Measurements from ENCODE around the gene BEST2.

BEST2 gene

DNA sequence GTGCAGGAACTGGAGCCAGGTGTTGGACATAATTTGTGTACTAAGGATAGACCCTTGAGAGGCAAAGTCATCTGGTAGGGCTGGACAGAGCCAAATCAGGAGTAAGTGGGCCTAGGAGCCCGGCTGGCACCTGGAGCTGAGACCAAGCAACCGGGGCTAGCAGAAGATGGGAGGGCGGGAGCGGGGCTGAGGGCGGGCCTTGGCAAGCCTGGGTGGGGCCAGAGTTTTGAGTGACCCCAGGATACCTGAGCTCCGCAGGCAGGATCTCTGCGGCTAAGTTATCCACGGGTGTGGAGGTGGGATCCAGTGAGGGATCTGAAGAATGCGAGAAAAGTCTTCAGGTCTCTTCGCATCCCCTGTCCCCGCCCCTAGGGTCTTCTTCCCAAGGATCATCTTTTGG lies 15.6 kb downstream of the BEST2 start:
- Histone ChIP-seq H3K4me1 (ENCODE audit: control insufficient read depth, insufficient read depth, low read length) (peaks cover 6% of the 10 kb centered on the region), H3K27ac (ENCODE audit: insufficient read depth, low read depth, low read length, poor library complexity, severe bottlenecking) (no peak overlapping the region), H3K36me3 (ENCODE audit: control insufficient read depth, insufficient read depth, low read length) (no peaks in the 10 kb centered on the region), H3K27me3 (ENCODE audit: control insufficient read depth, insufficient read depth, low read length, poor library complexity, severe bottlenecking) (peaks cover 6% of the 10 kb centered on the region), H3K9me3 (ENCODE audit: control insufficient read depth, low read length) (no peaks in the 10 kb centered on the region), H3K4me3 (ENCODE audit: insufficient read depth, low read depth, low read length) (no peak overlapping the region)
- WGBS, 2 experiments, result 88 to 89% methylated on average over 11 of the region's 11 CpGs

DNA sequence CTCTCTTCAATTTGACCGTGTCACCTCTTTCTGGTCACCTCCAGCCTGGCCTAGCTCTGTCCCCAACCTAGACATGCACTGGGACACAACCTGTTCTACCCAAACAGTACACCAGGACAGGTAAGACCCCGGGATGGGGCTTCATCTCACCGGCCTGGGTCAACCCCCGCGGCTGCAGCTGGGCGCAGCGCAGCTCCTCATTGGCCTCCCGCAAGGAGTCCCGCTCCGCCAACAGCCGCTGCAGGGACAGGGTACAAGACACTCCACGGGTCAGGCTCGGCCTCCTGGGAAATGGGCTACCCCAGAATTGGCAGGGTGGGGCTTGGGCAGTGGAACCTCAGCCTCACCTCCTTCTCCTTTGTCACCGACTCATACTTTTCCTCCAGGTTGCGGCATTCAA lies 16.1 kb downstream of the BEST2 start:
- no peak overlapping the region for H3K4me3 ChIP-seq (ENCODE audit: insufficient read depth, low read depth, low read length)

DNA sequence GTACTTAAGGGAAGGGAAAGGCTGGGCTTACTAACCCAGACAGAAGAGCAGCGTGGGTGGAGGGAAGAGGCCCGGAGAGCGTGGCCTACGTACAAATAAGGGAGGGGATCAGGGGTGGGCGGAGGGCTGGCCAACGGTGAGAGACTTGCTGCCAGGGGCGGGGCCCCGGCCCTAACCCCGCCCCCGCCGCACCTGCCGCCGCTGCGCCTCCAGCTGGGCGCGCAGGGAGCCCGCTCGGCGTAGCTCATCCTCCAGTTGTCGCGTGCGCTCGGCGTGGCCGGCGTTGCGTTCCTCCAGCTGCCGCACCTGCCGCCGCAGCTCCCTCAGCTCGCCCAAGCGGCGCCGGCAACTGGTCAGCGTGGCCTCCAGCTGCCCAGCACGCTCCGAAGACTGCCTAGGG lies 18.1 kb downstream of the BEST2 start:
- Histone ChIP-seq H3K27me3 (ENCODE audit: control insufficient read depth, insufficient read depth, low read length, poor library complexity, severe bottlenecking) (peaks cover 7% of the 10 kb centered on the region), H3K4me1 (ENCODE audit: control insufficient read depth, insufficient read depth, low read length) (peaks cover 6% of the 10 kb centered on the region), H3K27ac (ENCODE audit: insufficient read depth, low read depth, low read length, poor library complexity, severe bottlenecking) (no peak overlapping the region), H3K9me3 (ENCODE audit: control insufficient read depth, low read length) (no peaks in the 10 kb centered on the region), H3K4me3 (ENCODE audit: insufficient read depth, low read depth, low read length) (peak overlapping the region; percentile 1), H3K36me3 (ENCODE audit: control insufficient read depth, insufficient read depth, low read length) (no peaks in the 10 kb centered on the region)
- 5% methylated on average over 37 of the region's 37 CpGs for WGBS, 2 experiments

More for the DNA sequence above, 16.1 kb downstream of the BEST2 start:
- Histone ChIP-seq H3K27me3 (ENCODE audit: control insufficient read depth, insufficient read depth, low read length, poor library complexity, severe bottlenecking) (peaks cover 6% of the 10 kb centered on the region), H3K27ac (ENCODE audit: insufficient read depth, low read depth, low read length, poor library complexity, severe bottlenecking) (no peak overlapping the region), H3K4me1 (ENCODE audit: control insufficient read depth, insufficient read depth, low read length) (peaks cover 6% of the 10 kb centered on the region), H3K9me3 (ENCODE audit: control insufficient read depth, low read length) (no peaks in the 10 kb centered on the region), H3K36me3 (ENCODE audit: control insufficient read depth, insufficient read depth, low read length) (no peaks in the 10 kb centered on the region)
- WGBS, 2 experiments, result 94 to 95% methylated on average over 15 of the region's 15 CpGs

DNA sequence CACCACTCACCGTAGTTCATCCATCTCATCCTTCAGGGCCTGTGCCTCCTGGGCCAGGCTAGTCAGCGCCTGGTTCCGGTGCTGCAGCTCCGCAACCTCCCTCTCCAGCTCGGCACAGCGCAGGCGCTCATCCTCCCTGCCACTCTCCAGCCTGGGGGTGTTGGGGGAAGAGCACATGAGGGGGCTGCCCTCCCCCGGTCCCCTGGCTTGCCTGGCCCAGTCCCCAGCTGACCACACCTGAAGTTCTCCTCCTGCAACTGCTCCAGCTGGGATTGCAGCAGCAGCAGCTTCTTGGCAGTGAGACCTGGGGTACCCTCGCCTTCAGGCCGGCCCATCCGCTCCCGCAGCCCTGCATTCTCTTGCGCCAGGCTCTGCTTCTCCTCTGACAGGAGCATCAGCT lies 19.3 kb downstream of the BEST2 start:
- Histone ChIP-seq H3K27ac (ENCODE audit: insufficient read depth, low read depth, low read length, poor library complexity, severe bottlenecking) (no peak overlapping the region), H3K4me3 (ENCODE audit: insufficient read depth, low read depth, low read length) (no peak overlapping the region), H3K27me3 (ENCODE audit: control insufficient read depth, insufficient read depth, low read length, poor library complexity, severe bottlenecking) (peaks cover 13% of the 10 kb centered on the region), H3K9me3 (ENCODE audit: control insufficient read depth, low read length) (no peaks in the 10 kb centered on the region), H3K36me3 (ENCODE audit: control insufficient read depth, insufficient read depth, low read length) (no peaks in the 10 kb centered on the region), H3K4me1 (ENCODE audit: control insufficient read depth, insufficient read depth, low read length) (peaks cover 10% of the 10 kb centered on the region)
- WGBS, 2 experiments, result 97% methylated on average over 13 of the region's 13 CpGs

DNA sequence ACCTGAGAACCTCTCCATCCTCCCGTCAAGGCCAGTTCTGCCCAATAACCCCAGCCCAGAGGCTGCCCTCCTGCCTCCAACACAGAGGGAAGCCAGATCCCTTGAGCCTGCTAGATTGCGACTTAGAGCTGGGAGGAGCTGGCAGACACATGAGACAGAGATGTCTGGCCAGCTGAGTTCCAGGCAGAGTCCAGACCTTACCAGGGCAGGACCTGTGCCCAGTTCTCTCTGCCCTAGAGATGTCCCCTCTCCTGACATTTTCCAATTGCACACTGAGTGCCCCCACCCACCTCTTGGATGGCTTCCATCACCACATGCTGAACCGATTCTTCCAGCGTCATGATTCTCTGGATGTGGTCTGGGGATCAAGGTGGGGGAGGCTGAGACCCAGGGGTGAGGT lies 20.7 kb downstream of the BEST2 start:
- Histone ChIP-seq H3K27ac (ENCODE audit: insufficient read depth, low read depth, low read length, poor library complexity, severe bottlenecking) (no peak overlapping the region), H3K27me3 (ENCODE audit: control insufficient read depth, insufficient read depth, low read length, poor library complexity, severe bottlenecking) (peaks cover 13% of the 10 kb centered on the region), H3K4me3 (ENCODE audit: insufficient read depth, low read depth, low read length) (no peak overlapping the region), H3K36me3 (ENCODE audit: control insufficient read depth, insufficient read depth, low read length) (no peaks in the 10 kb centered on the region), H3K9me3 (ENCODE audit: control insufficient read depth, low read length) (no peaks in the 10 kb centered on the region), H3K4me1 (ENCODE audit: control insufficient read depth, insufficient read depth, low read length) (peaks cover 10% of the 10 kb centered on the region)
- WGBS, 2 experiments, result 82 to 87% methylated on average over 4 of the region's 4 CpGs

DNA sequence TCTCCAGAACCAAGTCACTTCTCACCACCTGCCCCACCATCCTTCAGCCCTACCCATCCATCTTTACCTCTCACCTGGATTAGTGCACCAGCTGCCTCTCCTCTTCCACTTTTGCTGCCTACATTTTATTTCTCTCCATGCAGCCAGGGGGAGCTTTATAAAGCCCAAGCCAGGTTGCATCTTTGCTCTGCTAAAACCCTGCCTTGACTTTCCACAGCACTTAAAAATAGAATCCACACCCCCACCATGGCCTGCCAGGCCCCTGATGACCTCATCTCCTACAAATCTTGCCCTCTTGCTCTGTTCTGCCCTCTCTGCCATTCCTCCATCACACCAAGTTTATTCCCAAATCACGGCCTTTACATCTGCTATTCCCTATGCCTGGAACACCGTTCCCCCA lies 22.0 kb downstream of the BEST2 start:
- WGBS, 2 experiments, result 92 to 95% methylated on average over 2 of the region's 2 CpGs
- H3K4me3 ChIP-seq (ENCODE audit: insufficient read depth, low read depth, low read length), result no peak overlapping the region
- H3K9me3 ChIP-seq (ENCODE audit: control insufficient read depth, low read length), result no peaks in the 10 kb centered on the region
- no peak overlapping the region for H3K27ac ChIP-seq (ENCODE audit: insufficient read depth, low read depth, low read length, poor library complexity, severe bottlenecking)
- peaks cover 13% of the 10 kb centered on the region for H3K4me1 ChIP-seq (ENCODE audit: control insufficient read depth, insufficient read depth, low read length)
- peaks cover 14% of the 10 kb centered on the region for H3K27me3 ChIP-seq (ENCODE audit: control insufficient read depth, insufficient read depth, low read length, poor library complexity, severe bottlenecking)
- no peaks in the 10 kb centered on the region for H3K36me3 ChIP-seq (ENCODE audit: control insufficient read depth, insufficient read depth, low read length)

DNA sequence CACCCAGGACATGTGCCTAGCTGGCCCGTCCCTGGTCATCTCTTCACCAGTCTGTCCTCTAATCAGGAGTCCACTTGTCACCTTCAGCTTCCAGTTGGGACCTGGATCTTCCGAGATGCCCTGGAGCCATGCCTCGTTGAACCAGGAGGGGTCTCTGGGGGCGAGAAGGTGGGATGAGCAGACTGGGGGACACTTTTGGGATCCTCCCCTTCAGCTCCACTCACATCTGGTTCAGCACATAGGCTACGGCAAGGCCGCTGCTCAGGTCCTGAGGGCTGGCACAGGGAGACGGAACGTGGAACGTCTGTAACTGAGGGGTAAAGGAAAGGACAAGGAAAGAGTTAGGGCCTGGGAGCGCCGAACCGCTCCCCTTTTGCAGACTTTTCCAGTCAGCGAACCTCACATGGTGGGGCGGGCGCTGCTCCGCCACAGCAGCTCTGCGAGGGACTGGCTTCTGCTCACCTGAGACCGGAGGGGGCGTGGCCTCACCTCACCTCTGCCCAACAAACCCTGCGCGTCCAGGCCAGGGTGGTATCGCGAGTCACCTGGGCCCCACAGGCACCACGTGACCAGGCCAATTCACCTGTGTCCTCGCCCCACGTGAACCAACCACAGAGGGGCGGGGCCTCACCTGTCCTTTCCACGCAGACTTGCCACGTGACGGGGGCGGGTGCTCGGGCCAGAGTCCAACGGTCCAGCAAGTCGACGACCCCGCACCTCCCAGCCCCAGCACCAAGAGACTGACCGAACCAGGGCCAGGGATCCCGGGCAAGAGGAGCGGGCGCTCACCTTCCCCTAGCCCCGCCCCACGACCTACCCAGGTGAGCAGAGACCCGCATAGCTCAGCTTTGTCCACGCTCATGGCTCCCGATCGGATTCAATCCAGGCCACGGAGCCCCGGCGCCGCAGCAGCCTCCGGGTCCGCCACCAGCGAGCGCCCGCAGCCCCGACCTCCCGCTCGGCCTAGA lies 23.3 kb downstream of the BEST2 start, which contains the start of gene HOOK2:
Gene HOOK2 (minus strand): TSS at position 965 of the 968 bp plus-strand sequence. CDS start 103 bp downstream, at position 862.
- 19 to 22% methylated on average over 58 of the region's 58 CpGs for WGBS, 2 experiments
- peak within 1 kb of the TSS; percentile 67 for H3K4me3 ChIP-seq (ENCODE audit: insufficient read depth, low read depth, low read length)
- peaks cover 16% of the 10 kb centered on the region for H3K27me3 ChIP-seq (ENCODE audit: control insufficient read depth, insufficient read depth, low read length, poor library complexity, severe bottlenecking)
- no peaks in the 10 kb centered on the region for H3K36me3 ChIP-seq (ENCODE audit: control insufficient read depth, insufficient read depth, low read length)
- H3K9me3 ChIP-seq (ENCODE audit: control insufficient read depth, low read length), result no peaks in the 10 kb centered on the region
- H3K27ac ChIP-seq (ENCODE audit: insufficient read depth, low read depth, low read length, poor library complexity, severe bottlenecking), result no peak within 1 kb of the TSS
- peaks cover 18% of the 10 kb centered on the region for H3K4me1 ChIP-seq (ENCODE audit: control insufficient read depth, insufficient read depth, low read length)

DNA sequence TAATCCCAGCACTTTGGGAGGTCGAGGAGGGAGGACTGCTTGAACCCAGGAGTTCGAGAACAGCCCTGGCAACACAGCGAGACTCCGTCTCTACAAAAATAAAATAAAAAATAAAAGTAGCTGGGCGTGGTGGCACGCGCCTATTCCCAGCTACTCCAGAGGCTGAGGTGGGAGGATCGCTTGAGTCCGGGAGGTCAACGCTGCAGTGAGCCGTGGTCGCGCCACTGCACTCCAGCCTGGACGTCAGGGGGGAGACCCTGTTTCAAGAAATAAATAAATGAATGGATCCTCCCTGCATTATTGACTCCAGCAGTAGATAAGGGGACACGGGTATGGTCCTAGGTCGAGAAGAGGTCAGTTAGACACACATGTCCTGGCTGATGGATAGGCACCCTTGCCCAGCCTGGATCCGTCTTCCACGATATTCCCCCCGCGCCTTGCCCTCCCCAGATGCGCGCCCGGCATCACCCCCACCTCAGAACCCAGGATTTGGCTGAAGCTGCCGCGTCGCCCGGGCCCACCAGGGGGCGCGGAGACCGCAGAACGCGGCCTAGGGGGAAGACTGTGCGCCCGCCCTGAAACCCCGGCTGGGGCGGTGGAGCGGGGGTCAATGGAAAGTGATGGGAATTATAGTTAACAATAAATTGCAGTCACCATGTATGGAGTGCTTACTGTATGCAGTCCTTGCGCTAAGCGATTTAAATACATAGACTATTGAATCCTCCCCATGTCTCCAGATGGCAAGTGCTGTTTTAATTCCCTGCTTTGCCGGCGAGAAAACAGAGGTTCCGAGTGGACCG lies 25.8 kb downstream of the BEST2 start:
- peaks cover 11% of the 10 kb centered on the region for H3K27me3 ChIP-seq (ENCODE audit: control insufficient read depth, insufficient read depth, low read length, poor library complexity, severe bottlenecking)
- no peaks in the 10 kb centered on the region for H3K9me3 ChIP-seq (ENCODE audit: control insufficient read depth, low read length)
- 14 to 17% methylated on average over 42 to 43 of the region's 43 CpGs for WGBS, 2 experiments
- H3K36me3 ChIP-seq (ENCODE audit: control insufficient read depth, insufficient read depth, low read length), result no peaks in the 10 kb centered on the region
- H3K4me1 ChIP-seq (ENCODE audit: control insufficient read depth, insufficient read depth, low read length), result peaks cover 18% of the 10 kb centered on the region
- H3K27ac ChIP-seq (ENCODE audit: insufficient read depth, low read depth, low read length, poor library complexity, severe bottlenecking), result no peak overlapping the region
- H3K4me3 ChIP-seq (ENCODE audit: insufficient read depth, low read depth, low read length), result peak overlapping the region; percentile 48

DNA sequence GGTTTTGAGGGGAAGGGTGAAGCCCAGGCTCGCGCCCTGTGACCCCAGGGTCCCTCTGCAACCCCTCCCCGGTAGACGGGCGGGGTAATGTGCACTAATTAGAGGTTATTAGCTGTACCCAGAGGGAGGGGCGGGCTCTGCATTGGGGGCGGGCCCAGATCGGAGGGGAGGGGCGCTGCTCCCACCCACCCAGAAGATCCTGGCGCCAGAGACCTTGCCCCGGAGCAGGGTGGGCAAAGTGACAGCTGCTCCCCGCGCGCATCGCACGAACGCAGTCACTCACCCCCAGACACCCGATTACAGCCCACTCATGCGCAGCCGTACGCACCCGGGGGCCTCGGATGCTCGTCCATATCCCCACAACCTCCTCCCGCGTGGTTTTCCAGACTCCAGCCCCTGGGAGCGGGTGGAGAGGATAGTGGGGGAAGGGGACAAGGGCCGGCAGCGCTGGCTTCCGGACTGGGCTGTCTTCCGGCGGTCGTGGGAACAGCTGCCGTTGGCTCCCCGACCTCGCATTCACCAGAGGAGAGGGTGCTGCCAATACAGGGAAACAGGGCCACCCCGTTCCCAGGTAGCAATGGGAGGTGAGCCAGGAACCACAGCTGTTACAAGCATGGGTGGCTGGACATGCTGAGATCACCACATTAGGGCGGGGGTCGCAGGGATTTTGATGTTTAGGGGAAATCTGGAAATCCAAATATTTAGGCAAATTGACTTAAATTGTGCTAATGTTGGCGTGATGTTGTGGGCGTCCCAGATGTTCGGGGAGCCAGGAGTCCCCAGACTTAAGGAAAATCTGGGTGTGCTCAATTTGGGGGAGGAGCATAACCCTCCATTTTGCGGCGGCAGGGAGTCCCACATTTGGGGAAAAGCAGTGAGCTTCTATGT lies 26.7 kb downstream of the BEST2 start:
- peaks cover 11% of the 10 kb centered on the region for H3K27me3 ChIP-seq (ENCODE audit: control insufficient read depth, insufficient read depth, low read length, poor library complexity, severe bottlenecking)
- no peaks in the 10 kb centered on the region for H3K36me3 ChIP-seq (ENCODE audit: control insufficient read depth, insufficient read depth, low read length)
- H3K4me3 ChIP-seq (ENCODE audit: insufficient read depth, low read depth, low read length), result peak overlapping the region; percentile 48
- peaks cover 21% of the 10 kb centered on the region for H3K4me1 ChIP-seq (ENCODE audit: control insufficient read depth, insufficient read depth, low read length)
- H3K27ac ChIP-seq (ENCODE audit: insufficient read depth, low read depth, low read length, poor library complexity, severe bottlenecking), result no peak overlapping the region
- no peaks in the 10 kb centered on the region for H3K9me3 ChIP-seq (ENCODE audit: control insufficient read depth, low read length)
- 4% methylated on average over 44 of the region's 44 CpGs for WGBS, 2 experiments

Measured in ectodermal cell (in vitro differentiated cells).